Endothelial cell of umbilical vein (primary cell): Measurements from ENCODE around the gene KCNAB2. TPM values are rescaled to one million over a fixed set of nuclear protein-coding genes. Genes with fewer than 3 reads are reported as not detected.

Experiments used
- BruUV-seq: library from RNA; stranded (reverse); fragments of 400-500 nt; replicated peaks from 2 replicates; lab custom pipeline; 2021; lab: Mats Ljungman, UMichigan
- CTCF ChIA-PET: fragments of 300-600, 350-600 bp; sonication (Branson Sonifier 250); formaldehyde crosslinking; loops from one replicate; lab custom pipeline; 2021; ENCODE audit warnings: antibody characterized with exemption, inconsistent platforms; lab: Charles Lee
- POLR2A ChIA-PET: fragments of 300-600, 350-600 bp; sonication (Branson Sonifier 250); formaldehyde crosslinking; loops from one replicate; lab custom pipeline; 2021; ENCODE audit warnings: antibody characterized with exemption, inconsistent platforms; lab: Charles Lee
- DNase-seq: peaks from one replicate; pipeline ENCODE4 v3.0.0-alpha.2; 2011; ENCODE audit warnings: low read depth, low spot score
- FAIRE-seq: peaks from 2 replicates; lab custom pipeline; 2011; peaks lifted over from hg19 to GRCh38; lab: Jason Lieb, UNC
- H2AFZ ChIP-seq: 2 replicates; pipeline ENCODE4 v1.6.0; 2012; ENCODE audit warnings: low read depth, low read length, control low read depth, inconsistent platforms
- H3K27ac ChIP-seq: 2 replicates; pipeline ENCODE4 v1.5.1; 2011; ENCODE audit warnings: low read depth, mild to moderate bottlenecking, control low read depth, low read length, moderate library complexity; ENCODE audit not compliant: insufficient read depth
- H3K27me3 ChIP-seq, 2 experiments: 2 replicates each; pipeline versions ENCODE4 v1.6.0 to v1.6.1; 2011; ENCODE audit warnings: low read length in 2 of 2, mixed read lengths in 1 of 2; ENCODE audit not compliant: control insufficient read depth in 2 of 2, insufficient read depth in 2 of 2
- H3K36me3 ChIP-seq, 2 experiments: 2 replicates in 1 of 2; 3 replicates in 1 of 2; pipeline ENCODE4 v1.5.1; 2011; ENCODE audit warnings: low read length in 2 of 2, mild to moderate bottlenecking in 1 of 2, moderate library complexity in 1 of 2; ENCODE audit not compliant: control insufficient read depth in 2 of 2, insufficient read depth in 2 of 2; ENCODE audit errors: extremely low read depth in 1 of 2
- H3K4me1 ChIP-seq: 3 replicates; pipeline ENCODE4 v1.5.1; 2011; ENCODE audit warnings: mild to moderate bottlenecking, low read length; ENCODE audit not compliant: control insufficient read depth, insufficient read depth; ENCODE audit errors: extremely low read depth
- H3K4me2 ChIP-seq: 2 replicates; pipeline ENCODE4 v1.6.1; 2011; ENCODE audit warnings: low read length, control low read depth, mixed read lengths; ENCODE audit not compliant: insufficient read depth
- H3K4me3 ChIP-seq, 3 experiments: fragments of 200-600 bp in 1 of 3; sonication (generic), shearing (Covaris generic) in 1 of 3; replicated peaks in 1 of 3; 2 replicates each; pipeline ENCODE4 v1.5.1; 2011 to 2016; ENCODE audit warnings: control low read depth in 3 of 3, low read length in 3 of 3, mild to moderate bottlenecking in 2 of 3, inconsistent platforms in 1 of 3, low read depth in 1 of 3, moderate library complexity in 1 of 3; ENCODE audit not compliant: insufficient read depth in 1 of 3
- H3K79me2 ChIP-seq: 2 replicates; pipeline ENCODE4 v1.6.0; 2012; ENCODE audit warnings: low read length, inconsistent platforms; ENCODE audit not compliant: control insufficient read depth, insufficient read depth
- H3K9ac ChIP-seq: replicated peaks from 2 replicates; pipeline ENCODE3; 2011; ENCODE audit warnings: low read length, control low read depth; ENCODE audit not compliant: insufficient read depth; ENCODE audit errors: extremely low read depth
- H3K9me1 ChIP-seq: replicated peaks from 3 replicates; pipeline ENCODE4 v1.6.0; 2011; ENCODE audit warnings: mild to moderate bottlenecking, low read length; ENCODE audit not compliant: control insufficient read depth, insufficient read depth; ENCODE audit errors: extremely low read depth
- H3K9me3 ChIP-seq: replicated peaks from 2 replicates; pipeline ENCODE4 v1.5.1; 2012; ENCODE audit warnings: low read length, inconsistent platforms; ENCODE audit not compliant: control insufficient read depth, insufficient read depth
- H4K20me1 ChIP-seq: replicated peaks from 2 replicates; pipeline ENCODE3; 2011; ENCODE audit warnings: mild to moderate bottlenecking, low read length; ENCODE audit not compliant: control insufficient read depth, insufficient read depth; ENCODE audit errors: extremely low read depth
- MYC ChIP-seq: IDR thresholded peaks from one replicate; pipeline ENCODE4 v1.6.1; 2011; ENCODE audit warnings: mild to moderate bottlenecking, low read depth, low read length
- POLR2A ChIP-seq: IDR thresholded peaks from 2 replicates; pipeline ENCODE4 v1.6.1; 2012; ENCODE audit warnings: low read depth, mild to moderate bottlenecking, control low read depth, low read length
- dilution Hi-C: fragments of 300-500 bp; cut with MboI; formaldehyde crosslinking; loops from one replicate; pipeline ENCODE4 v1.15.0; 2019; ENCODE audit warnings: low sequenced_read_pairs; ENCODE audit not compliant: extremely low pct_ligation_motif_present
- intact Hi-C: fragments of 100-400 bp; cut with micrococcal nuclease; formaldehyde crosslinking; loops from one replicate; pipeline ENCODE4 v1.10.0; 2022
- polyA plus RNA-seq, 4 experiments: library from polyadenylated mRNA; depleted of rRNA in 3 of 4; stranded (reverse) in 3 of 4; unstranded in 1 of 4; fragments of >200 nt; gene quantifications; 2 replicates each; pipeline versions ENCODE4 v1.2.1 to v1.2.3, GENCODE V29; 2011 to 2012; ENCODE audit warnings: missing spikeins in 1 of 4
- total RNA-seq: library from RNA; stranded (reverse); gene quantifications from 2 replicates; pipeline ENCODE4 v1.2.3, GENCODE V29; 2021
- TF ChIP-seq, protein P1 (sequence below), 2 donors: IDR thresholded peaks; 1 replicate in 1 of 2; 2 replicates in 1 of 2; pipeline ENCODE4 v1.5.1; 2011; ENCODE audit warnings: low read length in 2 of 2, mild to moderate bottlenecking in 2 of 2, moderate library complexity in 2 of 2, control low read depth in 1 of 2, inconsistent platforms in 1 of 2, low read depth in 1 of 2; ENCODE audit not compliant: insufficient read depth in 1 of 2; ENCODE audit errors: extremely low read depth in 1 of 2

KCNAB2 gene
- total and polyA plus RNA-seq, 2 donors (not counting 3 experiments of a cell fraction or from before 2014, with no cell fraction given): 2.4 to 3.8 TPM

- Histone ChIP-seq H3K4me2 (no peak overlapping the region), H3K9me1 (no peaks in the 10 kb centered on the region), H3K36me3 (no peaks in the 10 kb centered on the region), H3K79me2 (no peaks in the 10 kb centered on the region), H3K4me3 (no peak overlapping the region), H3K4me1 (no peaks in the 10 kb centered on the region), H3K9me3 (no peaks in the 10 kb centered on the region), H3K9ac (no peak overlapping the region), H3K27ac (no peak overlapping the region), H3K27me3 (no peaks in the 10 kb centered on the region), H4K20me1 (no peaks in the 10 kb centered on the region), H2AFZ (no peak overlapping the region)
- dilution Hi-C loops (no loop called here), intact Hi-C loops (loop anchor here (1.0 kb wide), 1 partner anchor 77 kb away; no protein-coding TSS in a partner anchor)
- ChIA-PET POLR2A (no interaction called here), CTCF (interaction anchor here (0.6 to 1.4 kb wide), 16 partner anchors 12 to 233 kb away, joined by 3 to 42 read pairs (median 4); partner anchors contain the start of genes RNF207 and RPL22)
- no TSS peak for BruUV-seq
- FAIRE-seq (no peak), DNase-seq (no peak)
- TF ChIP-seq POLR2A: no peak
These were observed 62.8 kb downstream of the KCNAB2 start for GRCh38 chr1:6108476-6108875.

GRCh38 chr1:6108937-6109614 is 63.4 kb downstream of the KCNAB2 start:
- ChIA-PET POLR2A (no interaction called here), CTCF (interaction anchor here (0.6 to 1.4 kb wide), 17 partner anchors 12 to 233 kb away, joined by 3 to 42 read pairs (median 3); partner anchors contain the start of genes RNF207 and RPL22)
- H3K4me2 ChIP-seq: no peak overlapping the region
- no peaks in the 10 kb centered on the region for H3K36me3 ChIP-seq
- H3K4me3 ChIP-seq: no peak overlapping the region
- no peaks in the 10 kb centered on the region for H4K20me1 ChIP-seq
- TF ChIP-seq, protein P1, sequence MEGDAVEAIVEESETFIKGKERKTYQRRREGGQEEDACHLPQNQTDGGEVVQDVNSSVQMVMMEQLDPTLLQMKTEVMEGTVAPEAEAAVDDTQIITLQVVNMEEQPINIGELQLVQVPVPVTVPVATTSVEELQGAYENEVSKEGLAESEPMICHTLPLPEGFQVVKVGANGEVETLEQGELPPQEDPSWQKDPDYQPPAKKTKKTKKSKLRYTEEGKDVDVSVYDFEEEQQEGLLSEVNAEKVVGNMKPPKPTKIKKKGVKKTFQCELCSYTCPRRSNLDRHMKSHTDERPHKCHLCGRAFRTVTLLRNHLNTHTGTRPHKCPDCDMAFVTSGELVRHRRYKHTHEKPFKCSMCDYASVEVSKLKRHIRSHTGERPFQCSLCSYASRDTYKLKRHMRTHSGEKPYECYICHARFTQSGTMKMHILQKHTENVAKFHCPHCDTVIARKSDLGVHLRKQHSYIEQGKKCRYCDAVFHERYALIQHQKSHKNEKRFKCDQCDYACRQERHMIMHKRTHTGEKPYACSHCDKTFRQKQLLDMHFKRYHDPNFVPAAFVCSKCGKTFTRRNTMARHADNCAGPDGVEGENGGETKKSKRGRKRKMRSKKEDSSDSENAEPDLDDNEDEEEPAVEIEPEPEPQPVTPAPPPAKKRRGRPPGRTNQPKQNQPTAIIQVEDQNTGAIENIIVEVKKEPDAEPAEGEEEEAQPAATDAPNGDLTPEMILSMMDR (IDR thresholded peaks at IDR 0.05; ENCODE audit: extremely low read depth in 1 of 2, insufficient read depth in 1 of 2, low read depth in 1 of 2, low read length in 2 of 2): peak; percentile 35 to 77
- no peak for TF ChIP-seq MYC
- H2AFZ ChIP-seq: no peak overlapping the region
- dilution Hi-C loops: no loop called here
- no peaks in the 10 kb centered on the region for H3K79me2 ChIP-seq
- no peak overlapping the region for H3K27ac ChIP-seq
- no peaks in the 10 kb centered on the region for H3K9me3 ChIP-seq
- FAIRE-seq (peak; percentile 70), DNase-seq (peak; percentile 39)
- no peaks in the 10 kb centered on the region for H3K27me3 ChIP-seq
- H3K4me1 ChIP-seq: no peaks in the 10 kb centered on the region
- H3K9ac ChIP-seq: no peak overlapping the region
- BruUV-seq: no TSS peak
- intact Hi-C loops: loop anchor here (1.0 kb wide), 3 partner anchors 62 to 136 kb away; no protein-coding TSS in a partner anchor
- H3K9me1 ChIP-seq: no peaks in the 10 kb centered on the region
